ENCODE results near the gene PRCD.

PRCD gene

GRCh38 chr17:76495663-76496400 lies 44.0 kb upstream of the PRCD start:
- TF ChIP-seq ZFX (IDR thresholded peaks at IDR 0.05; ENCODE audit: borderline replicate concordance) (no peak), CTCF (IDR thresholded peaks at IDR 0.05) (no peak)
- no peak overlapping the region for H3K27ac ChIP-seq

GRCh38 chr17:76496464-76496863 lies 43.4 kb upstream of the PRCD start:
- H3K27ac ChIP-seq: no peak overlapping the region
- no peak for TF ChIP-seq ZFX (IDR thresholded peaks at IDR 0.05; ENCODE audit: borderline replicate concordance)
- TF ChIP-seq CTCF (IDR thresholded peaks at IDR 0.05): no peak

- TF ChIP-seq ZFX (IDR thresholded peaks at IDR 0.05; ENCODE audit: borderline replicate concordance) (no peak), CTCF (IDR thresholded peaks at IDR 0.05) (no peak)
- no peak overlapping the region for H3K27ac ChIP-seq
Observed at GRCh38 chr17:76497699-76497978, 42.2 kb upstream of the PRCD start.

- TF ChIP-seq ZFX (IDR thresholded peaks at IDR 0.05; ENCODE audit: borderline replicate concordance) (no peak), CTCF (IDR thresholded peaks at IDR 0.05) (no peak)
- no peak overlapping the region for H3K27ac ChIP-seq
Observed at GRCh38 chr17:76497979-76498875, 41.6 kb upstream of the PRCD start.

GRCh38 chr17:76498876-76499251 lies 41.0 kb upstream of the PRCD start:
- no peak overlapping the region for H3K27ac ChIP-seq
- TF ChIP-seq ZFX (IDR thresholded peaks at IDR 0.05; ENCODE audit: borderline replicate concordance): no peak
- TF ChIP-seq CTCF (IDR thresholded peaks at IDR 0.05): no peak

- no peak overlapping the region for H3K27ac ChIP-seq
- TF ChIP-seq ZFX (IDR thresholded peaks at IDR 0.05; ENCODE audit: borderline replicate concordance) (no peak), CTCF (IDR thresholded peaks at IDR 0.05) (no peak)
Observed at GRCh38 chr17:76499267-76499667, 40.6 kb upstream of the PRCD start.

Measured in 22Rv1 (cell line).